ENCODE data around the gene SGSM1. TPM values are rescaled to one million over a fixed set of nuclear protein-coding genes. Genes with fewer than 3 reads are reported as not detected.

SGSM1 gene
- total RNA-seq, 1 experiment from 2014 or later: 4.3 TPM

- Mint-ChIP-seq H3K4me1 (peaks cover 17 to 29% of the 10 kb centered on the region in 2 experiments), H3K9me3 (no peaks in the 10 kb centered on the region; a peak in 1 of 5 replicates), H3K27ac (no peak overlapping the region), H3K36me3 (ENCODE audit: insufficient read depth in 1 of 3, low read depth in 3 of 3) (peaks cover 4 to 16% (median 7%) of the 10 kb centered on the region in 3 experiments; a peak in 4 of 7 replicates), H3K27me3 (ENCODE audit: low read depth) (no peaks in the 10 kb centered on the region; the same call in 1 of the 2 replicates), H3K4me3 (no peak overlapping the region)
- H4K20me1 ChIP-seq (ENCODE audit: control insufficient read depth, insufficient read depth, insufficient read length): no peaks in the 10 kb centered on the region
- no peaks in the 10 kb centered on the region for H3K79me1 ChIP-seq (ENCODE audit: insufficient read depth, low read depth, low read length, poor library complexity, severe bottlenecking)
- H3K14ac ChIP-seq (ENCODE audit: insufficient read depth, low read length): no peak overlapping the region
- no peak overlapping the region for H3K4ac ChIP-seq (ENCODE audit: low read depth, low read length)
- H3K9ac ChIP-seq (ENCODE audit: extremely low read depth, insufficient read length, low read length): no peak overlapping the region
- WGBS (ENCODE audit: extremely low coverage, insufficient read length, low lambda C conversion rate): no CpG with 5 or more reads among the region's 1 CpG
- H4K91ac ChIP-seq (ENCODE audit: insufficient read length, low read depth, low read length): no peak overlapping the region
- H2BK12ac ChIP-seq (ENCODE audit: insufficient read length, low read depth, low read length): no peak overlapping the region
- no peak overlapping the region for H2BK20ac ChIP-seq (ENCODE audit: low read depth, low read length, poor library complexity, severe bottlenecking)
- H4K5ac ChIP-seq (ENCODE audit: insufficient read length, low read depth, low read length): no peak overlapping the region
- no peak overlapping the region for H3K18ac ChIP-seq (ENCODE audit: insufficient read length, low read depth, low read length)
- no peaks in the 10 kb centered on the region for H3K9me3 ChIP-seq (ENCODE audit: control insufficient read depth, low read depth, low read length)
- no peak for DNase-seq
- H3K27me3 ChIP-seq (ENCODE audit: insufficient read depth, low read length): no peaks in the 10 kb centered on the region
- no peak overlapping the region for H3T11ph ChIP-seq (ENCODE audit: low read length)
- H3K23ac ChIP-seq (ENCODE audit: insufficient read length, low read depth, low read length): no peak overlapping the region
- H3K79me2 ChIP-seq (ENCODE audit: insufficient read depth, low read length): no peaks in the 10 kb centered on the region
- H4K8ac ChIP-seq (replicated peaks; ENCODE audit: insufficient read length, low read depth, low read length): no peak overlapping the region
- no peak overlapping the region for H3K4me2 ChIP-seq (ENCODE audit: insufficient read depth, insufficient read length, low read length)
- TF ChIP-seq CTCF (conservative IDR thresholded peaks at IDR 0.05): no peak
- H3K27ac ChIP-seq (ENCODE audit: insufficient read length, low read depth, low read length): no peak overlapping the region
- H2BK15ac ChIP-seq (ENCODE audit: low read depth, low read length): no peak overlapping the region
- H2AFZ ChIP-seq (ENCODE audit: low read length): no peak overlapping the region
- H3K4me1 ChIP-seq (ENCODE audit: insufficient read depth, low read length): peaks cover 4% of the 10 kb centered on the region; the same call in 1 of the 2 replicates
- no peak overlapping the region for H3K56ac ChIP-seq (ENCODE audit: insufficient read length, low read depth, low read length)
- H3K23me2 ChIP-seq (ENCODE audit: insufficient read length, low read depth, low read length, poor library complexity, severe bottlenecking): no peaks in the 10 kb centered on the region
- no peak overlapping the region for H2AK5ac ChIP-seq (ENCODE audit: insufficient read length, low read length)
- no peak overlapping the region for H2BK5ac ChIP-seq (ENCODE audit: insufficient read length, low read length)
- no peak overlapping the region for H2BK120ac ChIP-seq (ENCODE audit: low read depth, low read length, poor library complexity, severe bottlenecking)
Observed at GRCh38 chr22:24836282-24836681, 30.3 kb downstream of the SGSM1 start.
